ENCODE data around the gene ATP5IF1.

Gene ATP5IF1

GRCh38 chr1:28247612-28248272 lies 11.8 kb downstream of the ATP5IF1 start:
- H3K4me1 ChIP-seq (ENCODE audit: insufficient read depth, low read length), result peaks cover 23% of the 10 kb centered on the region
- no peaks in the 10 kb centered on the region for H3K9me3 ChIP-seq (ENCODE audit: control insufficient read depth, insufficient read depth, low read length)
- peak overlapping the region; percentile 87 for H3K9ac ChIP-seq (ENCODE audit: low read depth, low read length)
- H3K36me3 ChIP-seq (ENCODE audit: insufficient read depth, low read length), result no peaks in the 10 kb centered on the region; the same call in none of the 2 replicates

- Histone ChIP-seq H3K36me3 (ENCODE audit: insufficient read depth, low read length) (no peaks in the 10 kb centered on the region), H3K9ac (ENCODE audit: low read depth, low read length) (peak overlapping the region; percentile 87)
Measured at GRCh38 chr1:28248273-28249012, 12.5 kb downstream of the ATP5IF1 start.

GRCh38 chr1:28249013-28249865 lies 13.3 kb downstream of the ATP5IF1 start:
- H3K4me1 ChIP-seq (ENCODE audit: insufficient read depth, low read length), result peaks cover 23% of the 10 kb centered on the region
- H3K36me3 ChIP-seq (ENCODE audit: insufficient read depth, low read length), result no peaks in the 10 kb centered on the region

More at GRCh38 chr1:28248273-28249012, 12.5 kb downstream of the ATP5IF1 start:
- no peaks in the 10 kb centered on the region for H3K9me3 ChIP-seq (ENCODE audit: control insufficient read depth, insufficient read depth, low read length)
- H3K4me1 ChIP-seq (ENCODE audit: insufficient read depth, low read length), result peaks cover 23% of the 10 kb centered on the region

GRCh38 chr1:28249866-28250295 lies 14.0 kb downstream of the ATP5IF1 start:
- Histone ChIP-seq H3K36me3 (ENCODE audit: insufficient read depth, low read length) (no peaks in the 10 kb centered on the region), H3K4me1 (ENCODE audit: insufficient read depth, low read length) (peaks cover 23% of the 10 kb centered on the region), H3K9me3 (ENCODE audit: control insufficient read depth, insufficient read depth, low read length) (no peaks in the 10 kb centered on the region), H3K9ac (ENCODE audit: low read depth, low read length) (no peak overlapping the region)

More at GRCh38 chr1:28249013-28249865, 13.3 kb downstream of the ATP5IF1 start:
- no peaks in the 10 kb centered on the region for H3K9me3 ChIP-seq (ENCODE audit: control insufficient read depth, insufficient read depth, low read length)
- H3K9ac ChIP-seq (ENCODE audit: low read depth, low read length), result peak overlapping the region; percentile 87

GRCh38 chr1:28256197-28256827 lies 20.4 kb downstream of the ATP5IF1 start:
- H3K36me3 ChIP-seq (ENCODE audit: insufficient read depth, low read length), result peaks cover 3% of the 10 kb centered on the region; the same call in 1 of the 2 replicates

GRCh38 chr1:28257736-28258135 lies 21.8 kb downstream of the ATP5IF1 start:
- H3K9ac ChIP-seq (ENCODE audit: low read depth, low read length), result no peak overlapping the region
- H3K36me3 ChIP-seq (ENCODE audit: insufficient read depth, low read length), result peaks cover 4% of the 10 kb centered on the region; the same call in 1 of the 2 replicates
- peaks cover 11% of the 10 kb centered on the region; the same call in 1 of the 2 replicates for H3K4me1 ChIP-seq (ENCODE audit: insufficient read depth, low read length)
- H3K9me3 ChIP-seq (ENCODE audit: control insufficient read depth, insufficient read depth, low read length), result no peaks in the 10 kb centered on the region

More at GRCh38 chr1:28256197-28256827, 20.4 kb downstream of the ATP5IF1 start:
- peaks cover 8% of the 10 kb centered on the region; the same call in 1 of the 2 replicates for H3K4me1 ChIP-seq (ENCODE audit: insufficient read depth, low read length)
- H3K9me3 ChIP-seq (ENCODE audit: control insufficient read depth, insufficient read depth, low read length), result no peaks in the 10 kb centered on the region
- H3K9ac ChIP-seq (ENCODE audit: low read depth, low read length), result no peak overlapping the region

- Histone ChIP-seq H3K36me3 (ENCODE audit: insufficient read depth, low read length) (peaks cover 7% of the 10 kb centered on the region; the same call in 1 of the 2 replicates), H3K4me1 (ENCODE audit: insufficient read depth, low read length) (peaks cover 21% of the 10 kb centered on the region), H3K9ac (ENCODE audit: low read depth, low read length) (peak overlapping the region; percentile 49), H3K9me3 (ENCODE audit: control insufficient read depth, insufficient read depth, low read length) (no peaks in the 10 kb centered on the region)
Measured at GRCh38 chr1:28258628-28259251, 22.8 kb downstream of the ATP5IF1 start.

GRCh38 chr1:28259252-28259933 lies 23.5 kb downstream of the ATP5IF1 start, which contains the start of gene SESN2:
SESN2 (plus strand) TSS chr1:28259518; CDS start chr1:28259848, 330 bp downstream.
- H3K9me3 ChIP-seq (ENCODE audit: control insufficient read depth, insufficient read depth, low read length), result no peaks in the 10 kb centered on the region
- peaks cover 7% of the 10 kb centered on the region; the same call in 1 of the 2 replicates for H3K36me3 ChIP-seq (ENCODE audit: insufficient read depth, low read length)
- H3K4me1 ChIP-seq (ENCODE audit: insufficient read depth, low read length), result peaks cover 28% of the 10 kb centered on the region
- H3K9ac ChIP-seq (ENCODE audit: low read depth, low read length), result peak within 1 kb of the TSS; percentile 100

GRCh38 chr1:28259934-28260802 lies 24.2 kb downstream of the ATP5IF1 start:
- peak overlapping the region; percentile 100 for H3K9ac ChIP-seq (ENCODE audit: low read depth, low read length)
- peaks cover 7% of the 10 kb centered on the region; the same call in 1 of the 2 replicates for H3K36me3 ChIP-seq (ENCODE audit: insufficient read depth, low read length)
- H3K9me3 ChIP-seq (ENCODE audit: control insufficient read depth, insufficient read depth, low read length), result no peaks in the 10 kb centered on the region
- peaks cover 36% of the 10 kb centered on the region for H3K4me1 ChIP-seq (ENCODE audit: insufficient read depth, low read length)

GRCh38 chr1:28260803-28261174 lies 24.9 kb downstream of the ATP5IF1 start:
- Histone ChIP-seq H3K36me3 (ENCODE audit: insufficient read depth, low read length) (peaks cover 7% of the 10 kb centered on the region; the same call in 1 of the 2 replicates), H3K4me1 (ENCODE audit: insufficient read depth, low read length) (peaks cover 39% of the 10 kb centered on the region), H3K9ac (ENCODE audit: low read depth, low read length) (peak overlapping the region; percentile 100), H3K9me3 (ENCODE audit: control insufficient read depth, insufficient read depth, low read length) (no peaks in the 10 kb centered on the region)

GRCh38 chr1:28264897-28265296 lies 29.0 kb downstream of the ATP5IF1 start:
- Histone ChIP-seq H3K36me3 (ENCODE audit: insufficient read depth, low read length) (peaks cover 7% of the 10 kb centered on the region; the same call in 1 of the 2 replicates), H3K9ac (ENCODE audit: low read depth, low read length) (no peak overlapping the region; the same call in 1 of the 2 replicates), H3K9me3 (ENCODE audit: control insufficient read depth, insufficient read depth, low read length) (no peaks in the 10 kb centered on the region), H3K4me1 (ENCODE audit: insufficient read depth, low read length) (peaks cover 39% of the 10 kb centered on the region)

- Histone ChIP-seq H3K9me3 (ENCODE audit: control insufficient read depth, insufficient read depth, low read length) (no peaks in the 10 kb centered on the region), H3K36me3 (ENCODE audit: insufficient read depth, low read length) (peaks cover 11% of the 10 kb centered on the region), H3K4me1 (ENCODE audit: insufficient read depth, low read length) (peaks cover 39% of the 10 kb centered on the region), H3K9ac (ENCODE audit: low read depth, low read length) (no peak overlapping the region)
Measured at GRCh38 chr1:28265577-28265976, 29.7 kb downstream of the ATP5IF1 start.
